Neural crest cell (in vitro differentiated cells): ENCODE data around the gene HOXC9. TPM values are rescaled to one million over a fixed set of nuclear protein-coding genes. Genes with fewer than 3 reads are reported as not detected.
A peak's percentile ranks its signal among the peaks of the same experiment; 100 is the strongest.

Source experiments
- DNase-seq: peaks from one replicate; pipeline ENCODE4 v3.0.0; 2021; ENCODE audit warnings: low read depth, mixed read lengths, low spot score
- H3K27ac Mint-ChIP-seq: one replicate; pipeline ENCODE4 v1.8.0; 2021; ENCODE audit warnings: mild to moderate bottlenecking, mixed read lengths; ENCODE audit not compliant: unreplicated experiment
- H3K27me3 Mint-ChIP-seq: 2 replicates; pipeline ENCODE4 v1.8.0; 2021; ENCODE audit warnings: low read depth, mild to moderate bottlenecking, mixed read lengths
- H3K36me3 Mint-ChIP-seq: 2 replicates; pipeline ENCODE4 v1.8.0; 2021; ENCODE audit warnings: low read depth, mild to moderate bottlenecking, mixed read lengths
- H3K4me1 Mint-ChIP-seq: 2 replicates; pipeline ENCODE4 v1.8.0; 2021; ENCODE audit warnings: mixed read lengths
- H3K4me3 Mint-ChIP-seq: one replicate; pipeline ENCODE4 v1.8.0; 2021; ENCODE audit warnings: mild to moderate bottlenecking, mixed read lengths
- H3K9me3 Mint-ChIP-seq: 2 replicates; pipeline ENCODE4 v1.8.0; 2021; ENCODE audit warnings: mixed read lengths
- CTCF ChIP-seq: fragments of 200-600 bp; sonication (generic); conservative IDR thresholded peaks from 2 replicates; pipeline ENCODE4 v1.5.0; 2021; ENCODE audit warnings: antibody characterized with exemption, mild to moderate bottlenecking
- total RNA-seq: library from RNA; stranded (reverse); gene quantifications from 2 replicates; pipeline ENCODE4 v1.2.1, GENCODE V29; 2021

The HOXC9 gene
- total RNA-seq, 1 donor from 2014 or later, result 6.3 TPM

DNA sequence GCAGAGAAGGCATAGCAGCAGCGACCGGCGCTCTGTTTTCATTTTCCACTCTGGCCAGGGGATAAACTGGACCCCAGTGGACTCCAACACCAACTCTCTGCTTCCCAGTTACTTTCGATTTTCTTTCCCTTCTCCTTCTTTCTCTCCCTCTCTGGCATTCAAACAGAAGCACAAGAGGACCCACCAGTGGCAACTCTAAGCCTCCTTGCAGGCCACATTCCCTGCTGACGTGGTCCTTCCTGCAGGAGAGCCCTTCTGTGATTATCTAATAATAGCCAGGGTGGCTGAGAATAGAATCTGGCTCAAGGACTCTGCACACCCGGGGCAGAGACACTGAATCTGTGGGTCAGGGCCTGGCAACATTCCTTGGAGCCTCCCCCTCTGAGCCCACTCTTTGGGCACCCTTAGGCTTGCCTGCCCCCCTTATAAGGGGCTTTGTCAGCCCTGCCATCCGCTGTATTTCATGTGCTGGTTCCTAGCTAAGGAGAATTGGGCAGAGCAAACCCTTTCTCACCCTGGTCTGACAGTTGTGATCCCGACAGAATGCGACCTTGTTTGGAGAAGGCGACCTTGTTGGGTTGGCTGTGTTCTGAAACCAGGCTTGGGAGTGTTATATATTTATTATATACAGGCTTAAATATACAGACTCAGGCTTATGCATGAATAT is 20.1 kb downstream of the HOXC9 start:
- TF ChIP-seq CTCF, result no peak
- Mint-ChIP-seq H3K27ac (no peak overlapping the region), H3K4me3 (peak overlapping the region; percentile 84), H3K36me3 (no peaks in the 10 kb centered on the region), H3K9me3 (no peaks in the 10 kb centered on the region), H3K4me1 (peaks cover 18% of the 10 kb centered on the region), H3K27me3 (peaks cover 98% of the 10 kb centered on the region)
- DNase-seq, result no peak

DNA sequence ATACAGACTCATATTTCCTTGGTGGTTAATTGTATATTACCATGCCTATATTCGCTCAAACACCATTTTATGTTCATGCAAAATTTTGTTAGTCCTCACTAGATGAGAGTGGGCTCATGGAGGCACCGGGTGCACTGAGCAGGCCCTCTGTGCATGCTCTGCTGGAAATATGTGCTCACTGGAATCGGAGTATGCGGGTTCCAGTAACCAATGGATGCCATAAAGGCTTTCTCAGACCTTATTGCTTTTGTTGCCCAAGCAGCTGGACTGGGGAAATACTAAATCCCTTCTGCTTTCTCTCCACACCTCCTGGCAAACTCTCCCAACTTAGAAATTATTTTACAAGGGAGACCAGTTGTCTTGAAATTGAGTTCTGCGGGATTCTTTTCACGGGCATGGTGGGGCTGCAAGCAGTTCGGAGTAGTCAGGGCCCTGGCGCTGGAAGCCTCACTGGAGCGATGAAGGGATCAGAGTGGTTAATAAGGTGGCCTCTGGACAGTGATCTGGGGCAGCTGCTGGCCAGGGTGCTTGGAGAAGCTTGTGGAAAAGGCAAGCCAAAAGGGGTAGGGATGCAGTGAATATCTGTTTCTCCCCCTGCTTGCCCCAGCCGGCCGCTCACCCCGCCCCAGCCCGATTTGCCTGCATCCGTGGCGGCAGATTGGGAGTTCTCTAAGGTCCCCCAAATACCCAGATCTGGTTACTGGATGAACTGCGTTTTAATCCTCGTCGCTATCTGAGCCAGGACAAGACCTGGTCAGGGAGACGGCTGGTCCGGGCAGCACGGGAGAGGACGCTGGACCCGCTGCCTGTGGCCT is 20.8 kb downstream of the HOXC9 start:
- peak overlapping the region; percentile 84 for H3K4me3 Mint-ChIP-seq
- DNase-seq, result no peak
- H3K27ac Mint-ChIP-seq, result no peak overlapping the region
- H3K9me3 Mint-ChIP-seq, result no peaks in the 10 kb centered on the region
- peaks cover 98% of the 10 kb centered on the region for H3K27me3 Mint-ChIP-seq
- peaks cover 18% of the 10 kb centered on the region for H3K4me1 Mint-ChIP-seq
- TF ChIP-seq CTCF, result no peak
- no peaks in the 10 kb centered on the region for H3K36me3 Mint-ChIP-seq

- Mint-ChIP-seq H3K27ac (no peak overlapping the region), H3K9me3 (no peaks in the 10 kb centered on the region), H3K27me3 (peaks cover 98% of the 10 kb centered on the region), H3K36me3 (no peaks in the 10 kb centered on the region), H3K4me3 (peak overlapping the region; percentile 84), H3K4me1 (peaks cover 18% of the 10 kb centered on the region)
- no peak for TF ChIP-seq CTCF
- DNase-seq, result no peak
These were observed 21.6 kb downstream of the HOXC9 start for GRCh38 chr12:54021432-54022013.

- Mint-ChIP-seq H3K4me1 (peaks cover 16% of the 10 kb centered on the region), H3K36me3 (no peaks in the 10 kb centered on the region), H3K9me3 (no peaks in the 10 kb centered on the region), H3K27me3 (peaks cover 98% of the 10 kb centered on the region), H3K4me3 (peak overlapping the region; percentile 84), H3K27ac (no peak overlapping the region)
- DNase-seq, result no peak
- no peak for TF ChIP-seq CTCF
These were observed 23.3 kb downstream of the HOXC9 start for GRCh38 chr12:54022960-54023884.

- Mint-ChIP-seq H3K4me3 (peak overlapping the region; percentile 71), H3K27me3 (peaks cover 100% of the 10 kb centered on the region), H3K9me3 (no peaks in the 10 kb centered on the region), H3K36me3 (no peaks in the 10 kb centered on the region), H3K4me1 (peaks cover 16% of the 10 kb centered on the region), H3K27ac (no peak overlapping the region)
- TF ChIP-seq CTCF, result no peak
- DNase-seq, result no peak
These were observed 24.2 kb downstream of the HOXC9 start for GRCh38 chr12:54024127-54024526.
